Transverse colon (tissue), 4 donors: ENCODE results near the gene UBE2C.

Experiments used
- POLR2A ChIP-seq: fragments of 450-650 bp; IDR thresholded peaks from one replicate; pipeline ENCODE4 v1.6.1; 2016; ENCODE audit warnings: antibody characterized with exemption, mild to moderate bottlenecking, moderate library complexity
- POLR2AphosphoS5 ChIP-seq, 3 donors: sonication (generic); formaldehyde crosslinking; IDR thresholded peaks; one replicate each; pipeline ENCODE4 v1.6.1; 2016; ENCODE audit warnings: antibody characterized with exemption in 3 of 3
- TF ChIP-seq, protein P1 (sequence below), 5 experiments: fragments of 200-600 bp in 3 of 5; fragments of 450-650 bp in 2 of 5; sonication (generic) in 3 of 5; IDR thresholded peaks; 1 replicate in 2 of 5; 2 replicates in 3 of 5; pipeline ENCODE4 v1.5.1; 2016 to 2017; ENCODE audit warnings: antibody characterized with exemption in 5 of 5, inconsistent platforms in 3 of 5, mild to moderate bottlenecking in 2 of 5, moderate library complexity in 1 of 5

DNA sequence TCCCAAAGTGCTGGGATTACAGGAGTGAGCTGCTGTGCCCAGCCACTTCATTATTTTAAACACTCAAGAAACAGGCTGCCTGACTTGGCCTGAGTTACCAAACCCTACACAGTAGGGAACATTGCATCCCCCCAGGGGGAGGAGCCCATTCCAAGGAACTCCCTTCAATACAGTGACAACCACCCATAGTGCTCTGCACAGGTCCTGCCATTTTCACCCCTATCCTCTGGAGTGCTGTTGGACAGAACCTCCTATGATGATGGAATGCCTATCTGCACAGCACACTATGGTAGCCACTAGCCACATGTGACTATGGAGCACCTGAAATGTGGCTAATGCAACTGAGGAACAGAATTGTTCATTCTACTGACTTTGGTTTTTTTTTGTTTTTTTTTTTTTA lies 33.0 kb downstream of the UBE2C start:
- TF ChIP-seq POLR2AphosphoS5 (IDR thresholded peaks at IDR 0.05) (no peak), POLR2A (no peak)
- TF ChIP-seq, protein P1, sequence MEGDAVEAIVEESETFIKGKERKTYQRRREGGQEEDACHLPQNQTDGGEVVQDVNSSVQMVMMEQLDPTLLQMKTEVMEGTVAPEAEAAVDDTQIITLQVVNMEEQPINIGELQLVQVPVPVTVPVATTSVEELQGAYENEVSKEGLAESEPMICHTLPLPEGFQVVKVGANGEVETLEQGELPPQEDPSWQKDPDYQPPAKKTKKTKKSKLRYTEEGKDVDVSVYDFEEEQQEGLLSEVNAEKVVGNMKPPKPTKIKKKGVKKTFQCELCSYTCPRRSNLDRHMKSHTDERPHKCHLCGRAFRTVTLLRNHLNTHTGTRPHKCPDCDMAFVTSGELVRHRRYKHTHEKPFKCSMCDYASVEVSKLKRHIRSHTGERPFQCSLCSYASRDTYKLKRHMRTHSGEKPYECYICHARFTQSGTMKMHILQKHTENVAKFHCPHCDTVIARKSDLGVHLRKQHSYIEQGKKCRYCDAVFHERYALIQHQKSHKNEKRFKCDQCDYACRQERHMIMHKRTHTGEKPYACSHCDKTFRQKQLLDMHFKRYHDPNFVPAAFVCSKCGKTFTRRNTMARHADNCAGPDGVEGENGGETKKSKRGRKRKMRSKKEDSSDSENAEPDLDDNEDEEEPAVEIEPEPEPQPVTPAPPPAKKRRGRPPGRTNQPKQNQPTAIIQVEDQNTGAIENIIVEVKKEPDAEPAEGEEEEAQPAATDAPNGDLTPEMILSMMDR (IDR thresholded peaks at IDR 0.05) = no peak
